HepG2 (cell line): ENCODE data around the gene SRF. TPM values are rescaled to one million over a fixed set of nuclear protein-coding genes. Genes with fewer than 3 reads are reported as not detected.
A peak's percentile ranks its signal among the peaks of the same experiment; 100 is the strongest.

ENCODE experiments used
- KDM3A ChIP-seq: IDR thresholded peaks from 2 replicates; pipeline ENCODE4 v1.6.1; 2018; ENCODE audit warnings: low read depth, missing compliant biosample characterization
- MAFK ChIP-seq, 2 experiments: IDR thresholded peaks in 1 of 2; conservative IDR thresholded peaks in 1 of 2; 2 replicates each; pipeline ENCODE4 v1.6.1; 2011; ENCODE audit warnings: improper control_type of control experiment in 2 of 2, low read length in 2 of 2
- RARG ChIP-seq: sonication (generic); formaldehyde crosslinking; IDR thresholded peaks from 2 replicates; pipeline ENCODE4 v1.4.0; 2020; ENCODE audit warnings: low read depth, mild to moderate bottlenecking, missing genetic modification reagents
- ZFP82 ChIP-seq: sonication (generic); formaldehyde crosslinking; IDR thresholded peaks from 2 replicates; pipeline ENCODE4 v1.5.1; 2020; ENCODE audit warnings: mild to moderate bottlenecking, missing genetic modification reagents, borderline replicate concordance
- ZNF24 ChIP-seq: fragments of 450-650 bp; IDR thresholded peaks from 2 replicates; pipeline ENCODE4 v1.6.1; 2017; ENCODE audit warnings: antibody characterized with exemption, mild to moderate bottlenecking
- ZNF441 ChIP-seq: sonication (generic); formaldehyde crosslinking; IDR thresholded peaks from 2 replicates; pipeline ENCODE4 v1.7.0; 2021; ENCODE audit warnings: missing genetic modification reagents, borderline replicate concordance
- polyA plus RNA-seq, 8 experiments: library from polyadenylated mRNA; depleted of rRNA in 3 of 8; stranded (reverse) in 7 of 8; unstranded in 1 of 8; fragments of >200 nt; fragmentation: Illumina TruSeq in 4 of 8; extraction: Trizol in 4 of 8; gene quantifications; 2 replicates each; pipeline versions ENCODE4 v1.2.1 to v1.2.3, GENCODE V29; 2011 to 2016; ENCODE audit warnings: low read depth in 4 of 8, missing spikeins in 1 of 8, mixed read lengths in 1 of 8; ENCODE audit not compliant: insufficient read depth in 1 of 8
- total RNA-seq, 5 experiments: library from RNA; depleted of rRNA; stranded (reverse); fragments of >200 nt; fragmentation: Illumina TruSeq; extraction: Trizol; gene quantifications; 2 replicates each; pipeline ENCODE4 v1.2.3, GENCODE V29; 2016; ENCODE audit warnings: low read depth in 1 of 5
- TF ChIP-seq, protein P1 (sequence below): fragments of 450-650 bp; IDR thresholded peaks from 2 replicates; pipeline ENCODE4 v1.6.1; 2017; ENCODE audit warnings: mild to moderate bottlenecking
- TF ChIP-seq, protein P2 (sequence below): sonication (generic); formaldehyde crosslinking; IDR thresholded peaks from 2 replicates; pipeline ENCODE4 v1.4.0; 2020; ENCODE audit warnings: missing genetic modification reagents
- TF ChIP-seq, protein P3 (sequence below): sonication (generic); formaldehyde crosslinking; IDR thresholded peaks from one replicate; pipeline ENCODE4 v1.5.1; 2020; ENCODE audit warnings: mild to moderate bottlenecking, missing genetic modification reagents; ENCODE audit errors: not compliant biosample characterization
- TF ChIP-seq, protein P4 (sequence below): sonication (generic); formaldehyde crosslinking; IDR thresholded peaks from 2 replicates; pipeline ENCODE4 v1.4.0; 2020; ENCODE audit warnings: low read depth, missing genetic modification reagents

The SRF gene
- total and polyA plus RNA-seq, 2 of the 13 experiments (the other 11 are each of a cell fraction or from before 2014, with no cell fraction given) = 25.5 to 44.1 TPM

DNA sequence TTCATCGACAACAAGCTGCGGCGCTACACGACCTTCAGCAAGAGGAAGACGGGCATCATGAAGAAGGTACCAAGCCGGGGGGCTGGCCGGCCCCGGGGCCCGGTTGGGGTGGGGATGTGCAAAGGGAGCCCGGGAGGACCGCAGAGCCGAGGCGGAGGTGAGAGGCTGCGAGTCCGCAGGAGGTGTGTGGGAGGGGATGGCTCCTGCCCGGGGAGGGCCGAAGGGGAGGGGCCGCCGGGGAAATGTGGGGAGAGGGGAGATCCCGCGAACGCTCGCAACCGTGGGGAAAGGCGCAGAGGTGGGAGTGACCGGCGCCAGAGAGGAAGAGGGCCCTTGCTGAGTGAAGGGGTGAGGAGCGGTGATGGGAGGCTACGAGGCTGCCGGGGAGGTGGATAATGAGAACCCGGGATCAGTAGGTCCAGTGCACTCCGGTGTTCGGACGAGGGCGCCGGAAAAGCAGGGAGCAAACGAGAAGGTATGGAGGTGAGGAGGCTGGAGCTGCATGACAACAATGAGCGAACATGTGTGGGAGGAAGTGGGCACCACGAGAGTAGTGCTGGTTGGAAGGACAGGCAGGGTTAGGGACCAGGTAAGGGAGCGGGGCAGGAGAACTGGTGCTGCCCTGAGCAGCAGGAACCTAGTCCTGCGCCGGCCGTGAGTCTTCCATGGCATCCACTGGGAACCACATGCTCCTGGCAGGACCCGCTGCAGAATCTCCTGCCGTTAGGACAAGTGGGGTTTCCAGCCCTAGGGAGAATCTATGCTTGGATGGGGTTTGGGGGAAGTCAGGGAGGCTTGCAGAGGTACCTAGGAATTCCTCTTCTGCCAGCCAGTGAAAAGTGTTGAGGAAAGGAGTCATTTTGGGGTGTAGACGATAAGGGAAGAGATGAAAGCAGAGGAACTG lies 1.3 kb downstream of the SRF start (continued):
- TF ChIP-seq, protein P1, sequence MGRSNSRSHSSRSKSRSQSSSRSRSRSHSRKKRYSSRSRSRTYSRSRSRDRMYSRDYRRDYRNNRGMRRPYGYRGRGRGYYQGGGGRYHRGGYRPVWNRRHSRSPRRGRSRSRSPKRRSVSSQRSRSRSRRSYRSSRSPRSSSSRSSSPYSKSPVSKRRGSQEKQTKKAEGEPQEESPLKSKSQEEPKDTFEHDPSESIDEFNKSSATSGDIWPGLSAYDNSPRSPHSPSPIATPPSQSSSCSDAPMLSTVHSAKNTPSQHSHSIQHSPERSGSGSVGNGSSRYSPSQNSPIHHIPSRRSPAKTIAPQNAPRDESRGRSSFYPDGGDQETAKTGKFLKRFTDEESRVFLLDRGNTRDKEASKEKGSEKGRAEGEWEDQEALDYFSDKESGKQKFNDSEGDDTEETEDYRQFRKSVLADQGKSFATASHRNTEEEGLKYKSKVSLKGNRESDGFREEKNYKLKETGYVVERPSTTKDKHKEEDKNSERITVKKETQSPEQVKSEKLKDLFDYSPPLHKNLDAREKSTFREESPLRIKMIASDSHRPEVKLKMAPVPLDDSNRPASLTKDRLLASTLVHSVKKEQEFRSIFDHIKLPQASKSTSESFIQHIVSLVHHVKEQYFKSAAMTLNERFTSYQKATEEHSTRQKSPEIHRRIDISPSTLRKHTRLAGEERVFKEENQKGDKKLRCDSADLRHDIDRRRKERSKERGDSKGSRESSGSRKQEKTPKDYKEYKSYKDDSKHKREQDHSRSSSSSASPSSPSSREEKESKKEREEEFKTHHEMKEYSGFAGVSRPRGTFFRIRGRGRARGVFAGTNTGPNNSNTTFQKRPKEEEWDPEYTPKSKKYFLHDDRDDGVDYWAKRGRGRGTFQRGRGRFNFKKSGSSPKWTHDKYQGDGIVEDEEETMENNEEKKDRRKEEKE = no peak
- TF ChIP-seq MAFK (conservative IDR thresholded peaks at IDR 0.05 in 1 of 2, IDR thresholded peaks at IDR 0.05 in 1 of 2; ENCODE audit: low read length in 2 of 2) = no peak
- TF ChIP-seq ZNF24 = no peak
- TF ChIP-seq, protein P2, sequence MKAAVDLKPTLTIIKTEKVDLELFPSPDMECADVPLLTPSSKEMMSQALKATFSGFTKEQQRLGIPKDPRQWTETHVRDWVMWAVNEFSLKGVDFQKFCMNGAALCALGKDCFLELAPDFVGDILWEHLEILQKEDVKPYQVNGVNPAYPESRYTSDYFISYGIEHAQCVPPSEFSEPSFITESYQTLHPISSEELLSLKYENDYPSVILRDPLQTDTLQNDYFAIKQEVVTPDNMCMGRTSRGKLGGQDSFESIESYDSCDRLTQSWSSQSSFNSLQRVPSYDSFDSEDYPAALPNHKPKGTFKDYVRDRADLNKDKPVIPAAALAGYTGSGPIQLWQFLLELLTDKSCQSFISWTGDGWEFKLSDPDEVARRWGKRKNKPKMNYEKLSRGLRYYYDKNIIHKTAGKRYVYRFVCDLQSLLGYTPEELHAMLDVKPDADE (CRISPR knock-in tag) = no peak
- TF ChIP-seq, protein P3, sequence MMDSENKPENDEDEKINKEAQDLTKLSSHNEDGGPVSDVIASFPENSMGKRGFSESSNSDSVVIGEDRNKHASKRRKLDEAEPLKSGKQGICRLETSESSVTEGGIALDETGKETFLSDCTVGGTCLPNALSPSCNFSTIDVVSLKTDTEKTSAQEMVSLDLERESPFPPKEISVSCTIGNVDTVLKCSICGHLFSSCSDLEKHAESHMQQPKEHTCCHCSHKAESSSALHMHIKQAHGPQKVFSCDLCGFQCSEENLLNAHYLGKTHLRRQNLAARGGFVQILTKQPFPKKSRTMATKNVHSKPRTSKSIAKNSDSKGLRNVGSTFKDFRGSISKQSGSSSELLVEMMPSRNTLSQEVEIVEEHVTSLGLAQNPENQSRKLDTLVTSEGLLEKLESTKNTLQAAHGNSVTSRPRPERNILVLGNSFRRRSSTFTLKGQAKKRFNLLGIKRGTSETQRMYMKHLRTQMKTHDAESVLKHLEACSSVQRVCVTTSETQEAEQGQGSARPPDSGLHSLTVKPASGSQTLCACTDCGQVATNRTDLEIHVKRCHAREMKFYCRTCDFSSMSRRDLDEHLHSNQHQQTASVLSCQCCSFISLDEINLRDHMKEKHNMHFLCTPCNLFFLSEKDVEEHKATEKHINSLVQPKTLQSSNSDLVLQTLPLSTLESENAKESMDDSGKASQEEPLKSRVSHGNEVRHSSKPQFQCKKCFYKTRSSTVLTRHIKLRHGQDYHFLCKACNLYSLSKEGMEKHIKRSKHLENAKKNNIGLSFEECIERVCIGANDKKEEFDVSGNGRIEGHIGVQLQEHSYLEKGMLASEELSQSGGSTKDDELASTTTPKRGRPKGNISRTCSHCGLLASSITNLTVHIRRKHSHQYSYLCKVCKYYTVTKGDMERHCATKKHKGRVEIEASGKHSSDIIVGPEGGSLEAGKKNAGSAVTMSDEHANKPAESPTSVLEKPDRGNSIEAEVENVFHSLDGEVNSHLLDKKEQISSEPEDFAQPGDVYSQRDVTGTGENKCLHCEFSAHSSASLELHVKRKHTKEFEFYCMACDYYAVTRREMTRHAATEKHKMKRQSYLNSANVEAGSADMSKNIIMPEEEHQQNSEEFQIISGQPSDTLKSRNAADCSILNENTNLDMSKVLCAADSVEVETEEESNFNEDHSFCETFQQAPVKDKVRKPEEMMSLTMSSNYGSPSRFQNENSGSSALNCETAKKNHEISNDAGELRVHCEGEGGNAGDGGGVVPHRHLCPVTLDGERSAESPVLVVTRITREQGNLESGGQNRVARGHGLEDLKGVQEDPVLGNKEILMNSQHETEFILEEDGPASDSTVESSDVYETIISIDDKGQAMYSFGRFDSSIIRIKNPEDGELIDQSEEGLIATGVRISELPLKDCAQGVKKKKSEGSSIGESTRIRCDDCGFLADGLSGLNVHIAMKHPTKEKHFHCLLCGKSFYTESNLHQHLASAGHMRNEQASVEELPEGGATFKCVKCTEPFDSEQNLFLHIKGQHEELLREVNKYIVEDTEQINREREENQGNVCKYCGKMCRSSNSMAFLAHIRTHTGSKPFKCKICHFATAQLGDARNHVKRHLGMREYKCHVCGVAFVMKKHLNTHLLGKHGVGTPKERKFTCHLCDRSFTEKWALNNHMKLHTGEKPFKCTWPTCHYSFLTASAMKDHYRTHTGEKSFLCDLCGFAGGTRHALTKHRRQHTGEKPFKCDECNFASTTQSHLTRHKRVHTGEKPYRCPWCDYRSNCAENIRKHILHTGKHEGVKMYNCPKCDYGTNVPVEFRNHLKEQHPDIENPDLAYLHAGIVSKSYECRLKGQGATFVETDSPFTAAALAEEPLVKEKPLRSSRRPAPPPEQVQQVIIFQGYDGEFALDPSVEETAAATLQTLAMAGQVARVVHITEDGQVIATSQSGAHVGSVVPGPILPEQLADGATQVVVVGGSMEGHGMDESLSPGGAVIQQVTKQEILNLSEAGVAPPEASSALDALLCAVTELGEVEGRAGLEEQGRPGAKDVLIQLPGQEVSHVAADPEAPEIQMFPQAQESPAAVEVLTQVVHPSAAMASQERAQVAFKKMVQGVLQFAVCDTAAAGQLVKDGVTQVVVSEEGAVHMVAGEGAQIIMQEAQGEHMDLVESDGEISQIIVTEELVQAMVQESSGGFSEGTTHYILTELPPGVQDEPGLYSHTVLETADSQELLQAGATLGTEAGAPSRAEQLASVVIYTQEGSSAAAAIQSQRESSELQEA = no peak
- TF ChIP-seq KDM3A (CRISPR knock-in tag) = peak; percentile 57; the same call in 1 of the 2 replicates
- no peak for TF ChIP-seq ZNF441 (CRISPR knock-in tag)
- TF ChIP-seq RARG (CRISPR knock-in tag) = no peak
- TF ChIP-seq, protein P4, sequence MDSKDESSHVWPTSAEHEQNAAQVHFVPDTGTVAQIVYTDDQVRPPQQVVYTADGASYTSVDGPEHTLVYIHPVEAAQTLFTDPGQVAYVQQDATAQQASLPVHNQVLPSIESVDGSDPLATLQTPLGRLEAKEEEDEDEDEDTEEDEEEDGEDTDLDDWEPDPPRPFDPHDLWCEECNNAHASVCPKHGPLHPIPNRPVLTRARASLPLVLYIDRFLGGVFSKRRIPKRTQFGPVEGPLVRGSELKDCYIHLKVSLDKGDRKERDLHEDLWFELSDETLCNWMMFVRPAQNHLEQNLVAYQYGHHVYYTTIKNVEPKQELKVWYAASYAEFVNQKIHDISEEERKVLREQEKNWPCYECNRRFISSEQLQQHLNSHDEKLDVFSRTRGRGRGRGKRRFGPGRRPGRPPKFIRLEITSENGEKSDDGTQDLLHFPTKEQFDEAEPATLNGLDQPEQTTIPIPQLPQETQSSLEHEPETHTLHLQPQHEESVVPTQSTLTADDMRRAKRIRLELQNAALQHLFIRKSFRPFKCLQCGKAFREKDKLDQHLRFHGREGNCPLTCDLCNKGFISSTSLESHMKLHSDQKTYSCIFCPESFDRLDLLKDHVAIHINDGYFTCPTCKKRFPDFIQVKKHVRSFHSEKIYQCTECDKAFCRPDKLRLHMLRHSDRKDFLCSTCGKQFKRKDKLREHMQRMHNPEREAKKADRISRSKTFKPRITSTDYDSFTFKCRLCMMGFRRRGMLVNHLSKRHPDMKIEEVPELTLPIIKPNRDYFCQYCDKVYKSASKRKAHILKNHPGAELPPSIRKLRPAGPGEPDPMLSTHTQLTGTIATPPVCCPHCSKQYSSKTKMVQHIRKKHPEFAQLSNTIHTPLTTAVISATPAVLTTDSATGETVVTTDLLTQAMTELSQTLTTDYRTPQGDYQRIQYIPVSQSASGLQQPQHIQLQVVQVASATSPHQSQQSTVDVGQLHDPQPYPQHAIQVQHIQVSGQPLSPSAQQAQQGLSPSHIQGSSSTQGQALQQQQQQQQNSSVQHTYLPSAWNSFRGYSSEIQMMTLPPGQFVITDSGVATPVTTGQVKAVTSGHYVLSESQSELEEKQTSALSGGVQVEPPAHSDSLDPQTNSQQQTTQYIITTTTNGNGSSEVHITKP (CRISPR knock-in tag) = no peak
- TF ChIP-seq ZFP82 (CRISPR knock-in tag) = no peak
